Panc1 (cell line): ENCODE measurements around the gene METTL9. TPM values are rescaled to one million over a fixed set of nuclear protein-coding genes. Genes with fewer than 3 reads are reported as not detected.

Source experiments
- ATAC-seq: fragments of 200-7000 bp; cut with Tn5 transposase; 2 replicates; pipeline ENCODE4 v1.9.1; 2020; ENCODE audit warnings: mild to moderate bottlenecking, moderate library complexity
- BruUV-seq: library from RNA; stranded (reverse); fragments of 400-500 nt; replicated peaks from 2 replicates; lab custom pipeline; 2021; lab: Mats Ljungman, UMichigan
- CTCF ChIA-PET: fragments of 300-600 bp; sonication (Branson Sonifier 250); formaldehyde crosslinking; loops from one replicate; lab custom pipeline; 2022; ENCODE audit warnings: antibody characterized with exemption; lab: Charles Lee
- POLR2A ChIA-PET: fragments of 300-600 bp; sonication (Branson Sonifier 250); formaldehyde crosslinking; loops from one replicate; lab custom pipeline; 2022; ENCODE audit warnings: antibody characterized with exemption; lab: Charles Lee
- DNase-seq: peaks from one replicate; pipeline ENCODE4 v3.0.0-alpha.2; 2010; ENCODE audit warnings: low read depth, low spot score
- H3K27ac ChIP-seq: 2 replicates; pipeline ENCODE4 v1.5.1; 2011; ENCODE audit warnings: mild to moderate bottlenecking, low read length, inconsistent platforms
- H3K27me3 ChIP-seq: fragments of 200-500 bp; sonication (Bioruptor generic); 2 replicates; pipeline ENCODE4 v1.6.0; 2014; ENCODE audit warnings: low read length, inconsistent platforms; ENCODE audit not compliant: control insufficient read depth, insufficient read depth
- H3K36me3 ChIP-seq: fragments of 200-500 bp; sonication (Bioruptor generic); 2 replicates; pipeline ENCODE4 v1.5.1; 2014; ENCODE audit warnings: inconsistent platforms, mild to moderate bottlenecking, low read length, moderate library complexity; ENCODE audit not compliant: control insufficient read depth, insufficient read depth
- H3K4me1 ChIP-seq: 2 replicates; pipeline ENCODE4 v1.5.1; 2011; ENCODE audit warnings: inconsistent platforms, mild to moderate bottlenecking, low read length, moderate library complexity; ENCODE audit not compliant: control insufficient read depth, insufficient read depth
- H3K4me3 ChIP-seq, 2 experiments: 2 replicates each; pipeline ENCODE4 v1.5.1; 2011 to 2012; ENCODE audit warnings: low read depth in 2 of 2, low read length in 2 of 2, mild to moderate bottlenecking in 2 of 2, inconsistent platforms in 1 of 2, moderate library complexity in 1 of 2
- H3K9me3 ChIP-seq: fragments of 200-500 bp; sonication (Bioruptor generic); 2 replicates; pipeline ENCODE4 v1.5.1; 2014; ENCODE audit warnings: low read depth, mild to moderate bottlenecking, inconsistent platforms, low read length, moderate library complexity; ENCODE audit not compliant: control insufficient read depth, insufficient read depth
- POLR2AphosphoS5 ChIP-seq: IDR thresholded peaks from 2 replicates; pipeline ENCODE4 v1.6.1; 2012; ENCODE audit warnings: mild to moderate bottlenecking, low read depth, low read length, moderate library complexity
- SIN3A ChIP-seq: IDR thresholded peaks from 2 replicates; pipeline ENCODE4 v1.6.1; 2012; ENCODE audit warnings: low read depth, mild to moderate bottlenecking, low read length, moderate library complexity, borderline replicate concordance; ENCODE audit not compliant: insufficient read depth
- TCF7L2 ChIP-seq: IDR thresholded peaks from 2 replicates; pipeline ENCODE4 v1.6.1; 2011; ENCODE audit warnings: mild to moderate bottlenecking, low read depth, low read length, inconsistent platforms
- in situ Hi-C: cut with HindIII; loops from 2 replicates; pipeline ENCODE4 v1.10.0; 2016; ENCODE audit warnings: low sequenced_read_pairs, low pct_unique_long_range_greater_than_20kb
- intact Hi-C: fragments of 100-400 bp; cut with micrococcal nuclease; formaldehyde crosslinking; loops from one replicate; pipeline ENCODE4 v1.10.0; 2022; ENCODE audit not compliant: unreplicated experiment
- total RNA-seq: library from RNA; stranded (reverse); gene quantifications from one replicate; pipeline ENCODE4 v1.2.1, GENCODE V29; 2021; ENCODE audit not compliant: unreplicated experiment
- TF ChIP-seq, protein P1 (sequence below), 2 experiments: IDR thresholded peaks; 2 replicates each; pipeline ENCODE4 v1.6.1; 2011 to 2012; ENCODE audit warnings: low read depth in 2 of 2, control low read depth in 1 of 2, low read length in 1 of 2, mild to moderate bottlenecking in 1 of 2, moderate library complexity in 1 of 2; ENCODE audit not compliant: insufficient read depth in 1 of 2
- TF ChIP-seq, protein P2 (sequence below): fragments of 450-650 bp; IDR thresholded peaks from 2 replicates; pipeline ENCODE4 v1.5.1; 2017; ENCODE audit warnings: mild to moderate bottlenecking

Gene METTL9
- total RNA-seq, 1 experiment from 2014 or later, result 86.1 TPM

DNA sequence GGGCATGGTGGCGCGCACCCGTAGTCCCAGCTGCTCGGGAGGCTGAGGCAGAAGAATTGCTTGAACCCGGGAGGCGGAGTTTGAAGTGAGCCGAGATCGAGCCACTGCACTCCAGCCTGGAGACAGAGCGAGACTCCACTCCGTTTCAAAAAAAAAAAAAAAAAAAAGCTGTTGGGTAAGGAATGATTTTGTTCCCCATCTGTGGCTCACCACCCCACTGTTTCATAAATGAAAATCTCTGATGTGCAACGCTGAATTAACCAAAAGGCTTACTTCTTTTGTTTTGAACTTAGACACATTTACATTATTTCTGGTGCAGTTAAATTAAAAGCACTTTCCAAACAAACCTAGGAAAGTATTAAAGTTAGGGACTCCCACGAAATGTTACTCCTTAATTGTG, 1.2 kb upstream of the METTL9 start:
- Histone ChIP-seq H3K4me1 (peaks cover 12% of the 10 kb centered on the region), H3K36me3 (no peaks in the 10 kb centered on the region), H3K9me3 (no peaks in the 10 kb centered on the region), H3K4me3 (no peak overlapping the region), H3K27ac (peak overlapping the region; percentile 92; the same call in 1 of the 2 replicates), H3K27me3 (no peaks in the 10 kb centered on the region)
- no peak for TF ChIP-seq POLR2AphosphoS5
- ATAC-seq (no peak), DNase-seq (no peak)
- intact Hi-C loops (no loop called here), in situ Hi-C loops (no loop called here)
- POLR2A ChIA-PET, result no interaction called here
- CTCF ChIA-PET, result no interaction called here
- no TSS peak for BruUV-seq

DNA sequence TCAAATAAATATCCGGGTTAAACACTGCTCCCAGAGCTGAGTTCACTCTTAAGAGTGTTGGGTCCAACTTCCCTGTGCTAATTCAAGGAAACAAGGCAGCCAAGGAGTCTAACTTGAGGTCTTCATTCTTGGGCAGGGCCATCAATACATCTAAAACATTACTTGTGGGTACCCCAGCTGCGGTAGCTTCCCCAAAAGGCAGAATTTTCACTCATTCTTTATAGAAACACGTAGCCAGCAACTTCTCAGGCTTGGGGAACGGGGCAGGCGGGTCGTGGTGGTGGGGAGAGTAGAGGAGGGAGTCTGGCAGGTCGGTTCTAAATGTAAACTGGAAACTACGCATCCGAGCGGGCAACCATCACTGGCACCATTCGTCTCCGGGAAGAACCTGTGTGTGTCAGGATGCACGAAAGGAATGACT, 666 bp upstream of the METTL9 start:
- POLR2A ChIA-PET, result interaction anchor here (0.6 kb wide), 1 partner anchor 12 kb away, joined by 10 read pairs; no protein-coding TSS in a partner anchor
- intact Hi-C loops (no loop called here), in situ Hi-C loops (no loop called here)
- TSS peak; percentile 96 for BruUV-seq
- ATAC-seq, result peak; percentile 13
- peak overlapping the region; percentile 92 for H3K27ac ChIP-seq
- CTCF ChIA-PET, result no interaction called here
- DNase-seq, result no peak
- peak overlapping the region; percentile 76 to 97 for H3K4me3 ChIP-seq
- no peaks in the 10 kb centered on the region for H3K9me3 ChIP-seq
- H3K4me1 ChIP-seq, result peaks cover 12% of the 10 kb centered on the region
- no peaks in the 10 kb centered on the region for H3K36me3 ChIP-seq
- TF ChIP-seq, protein P1, sequence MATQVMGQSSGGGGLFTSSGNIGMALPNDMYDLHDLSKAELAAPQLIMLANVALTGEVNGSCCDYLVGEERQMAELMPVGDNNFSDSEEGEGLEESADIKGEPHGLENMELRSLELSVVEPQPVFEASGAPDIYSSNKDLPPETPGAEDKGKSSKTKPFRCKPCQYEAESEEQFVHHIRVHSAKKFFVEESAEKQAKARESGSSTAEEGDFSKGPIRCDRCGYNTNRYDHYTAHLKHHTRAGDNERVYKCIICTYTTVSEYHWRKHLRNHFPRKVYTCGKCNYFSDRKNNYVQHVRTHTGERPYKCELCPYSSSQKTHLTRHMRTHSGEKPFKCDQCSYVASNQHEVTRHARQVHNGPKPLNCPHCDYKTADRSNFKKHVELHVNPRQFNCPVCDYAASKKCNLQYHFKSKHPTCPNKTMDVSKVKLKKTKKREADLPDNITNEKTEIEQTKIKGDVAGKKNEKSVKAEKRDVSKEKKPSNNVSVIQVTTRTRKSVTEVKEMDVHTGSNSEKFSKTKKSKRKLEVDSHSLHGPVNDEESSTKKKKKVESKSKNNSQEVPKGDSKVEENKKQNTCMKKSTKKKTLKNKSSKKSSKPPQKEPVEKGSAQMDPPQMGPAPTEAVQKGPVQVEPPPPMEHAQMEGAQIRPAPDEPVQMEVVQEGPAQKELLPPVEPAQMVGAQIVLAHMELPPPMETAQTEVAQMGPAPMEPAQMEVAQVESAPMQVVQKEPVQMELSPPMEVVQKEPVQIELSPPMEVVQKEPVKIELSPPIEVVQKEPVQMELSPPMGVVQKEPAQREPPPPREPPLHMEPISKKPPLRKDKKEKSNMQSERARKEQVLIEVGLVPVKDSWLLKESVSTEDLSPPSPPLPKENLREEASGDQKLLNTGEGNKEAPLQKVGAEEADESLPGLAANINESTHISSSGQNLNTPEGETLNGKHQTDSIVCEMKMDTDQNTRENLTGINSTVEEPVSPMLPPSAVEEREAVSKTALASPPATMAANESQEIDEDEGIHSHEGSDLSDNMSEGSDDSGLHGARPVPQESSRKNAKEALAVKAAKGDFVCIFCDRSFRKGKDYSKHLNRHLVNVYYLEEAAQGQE (IDR thresholded peaks at IDR 0.05; ENCODE audit: insufficient read depth in 1 of 2, low read depth in 2 of 2, low read length in 1 of 2), result no peak
- TF ChIP-seq SIN3A, result no peak
- TF ChIP-seq TCF7L2, result no peak
- no peak for TF ChIP-seq POLR2AphosphoS5
- TF ChIP-seq, protein P2, sequence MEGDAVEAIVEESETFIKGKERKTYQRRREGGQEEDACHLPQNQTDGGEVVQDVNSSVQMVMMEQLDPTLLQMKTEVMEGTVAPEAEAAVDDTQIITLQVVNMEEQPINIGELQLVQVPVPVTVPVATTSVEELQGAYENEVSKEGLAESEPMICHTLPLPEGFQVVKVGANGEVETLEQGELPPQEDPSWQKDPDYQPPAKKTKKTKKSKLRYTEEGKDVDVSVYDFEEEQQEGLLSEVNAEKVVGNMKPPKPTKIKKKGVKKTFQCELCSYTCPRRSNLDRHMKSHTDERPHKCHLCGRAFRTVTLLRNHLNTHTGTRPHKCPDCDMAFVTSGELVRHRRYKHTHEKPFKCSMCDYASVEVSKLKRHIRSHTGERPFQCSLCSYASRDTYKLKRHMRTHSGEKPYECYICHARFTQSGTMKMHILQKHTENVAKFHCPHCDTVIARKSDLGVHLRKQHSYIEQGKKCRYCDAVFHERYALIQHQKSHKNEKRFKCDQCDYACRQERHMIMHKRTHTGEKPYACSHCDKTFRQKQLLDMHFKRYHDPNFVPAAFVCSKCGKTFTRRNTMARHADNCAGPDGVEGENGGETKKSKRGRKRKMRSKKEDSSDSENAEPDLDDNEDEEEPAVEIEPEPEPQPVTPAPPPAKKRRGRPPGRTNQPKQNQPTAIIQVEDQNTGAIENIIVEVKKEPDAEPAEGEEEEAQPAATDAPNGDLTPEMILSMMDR, result no peak
- H3K27me3 ChIP-seq, result no peaks in the 10 kb centered on the region

DNA sequence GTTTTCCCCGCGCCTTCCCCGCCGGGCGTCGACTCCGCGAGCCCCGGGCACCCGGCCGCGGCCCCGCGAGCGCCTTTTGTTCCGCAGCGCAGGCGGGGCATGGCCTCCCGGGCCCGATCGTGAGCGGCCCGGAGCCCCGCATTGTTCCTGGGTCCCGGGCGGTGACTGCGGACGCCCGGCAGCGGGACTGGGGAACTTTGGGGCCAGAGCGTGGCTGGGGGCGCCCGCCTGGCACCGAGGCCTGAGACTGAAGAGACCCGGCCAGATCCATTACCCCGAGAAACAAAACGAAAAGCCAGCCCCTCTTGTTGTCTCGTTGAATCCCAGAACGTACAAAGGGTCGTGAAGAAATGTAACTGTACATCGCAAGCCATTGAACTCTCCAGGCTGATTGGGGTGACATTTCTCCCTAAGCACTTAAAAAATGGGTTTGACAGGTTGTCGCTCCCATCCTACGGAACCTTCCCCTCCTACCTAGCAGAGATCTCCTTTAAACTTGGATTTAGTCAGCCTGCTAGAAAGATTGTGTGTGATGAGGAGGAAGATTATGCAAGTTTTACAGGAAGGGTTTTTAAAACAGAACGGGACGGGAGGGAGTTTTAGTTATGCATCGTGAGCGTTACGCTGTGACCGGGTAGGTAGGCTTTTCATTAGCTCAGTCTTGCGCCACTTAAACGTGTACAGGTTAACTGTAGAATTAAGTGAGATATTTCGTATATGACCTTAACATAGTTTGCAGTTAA, 825 bp downstream of the METTL9 start:
- no peaks in the 10 kb centered on the region for H3K9me3 ChIP-seq
- H3K27me3 ChIP-seq, result no peaks in the 10 kb centered on the region
- ChIA-PET CTCF (no interaction called here), POLR2A (no interaction called here)
- H3K4me3 ChIP-seq, result peak overlapping the region; percentile 76 to 97
- ATAC-seq, result peak; percentile 52
- in situ Hi-C loops (no loop called here), intact Hi-C loops (no loop called here)
- H3K36me3 ChIP-seq, result no peaks in the 10 kb centered on the region
- peaks cover 12% of the 10 kb centered on the region for H3K4me1 ChIP-seq
- peak overlapping the region; percentile 53 for H3K27ac ChIP-seq
- BruUV-seq, result no TSS peak
- DNase-seq, result no peak
- no peak for TF ChIP-seq SIN3A
- no peak for TF ChIP-seq TCF7L2
- TF ChIP-seq, protein P1 (IDR thresholded peaks at IDR 0.05; ENCODE audit: insufficient read depth in 1 of 2, low read depth in 2 of 2, low read length in 1 of 2), result no peak
- TF ChIP-seq POLR2AphosphoS5, result no peak
- TF ChIP-seq, protein P2, result no peak
